ENCODE measurements around the gene CA9.

CA9 gene

DNA sequence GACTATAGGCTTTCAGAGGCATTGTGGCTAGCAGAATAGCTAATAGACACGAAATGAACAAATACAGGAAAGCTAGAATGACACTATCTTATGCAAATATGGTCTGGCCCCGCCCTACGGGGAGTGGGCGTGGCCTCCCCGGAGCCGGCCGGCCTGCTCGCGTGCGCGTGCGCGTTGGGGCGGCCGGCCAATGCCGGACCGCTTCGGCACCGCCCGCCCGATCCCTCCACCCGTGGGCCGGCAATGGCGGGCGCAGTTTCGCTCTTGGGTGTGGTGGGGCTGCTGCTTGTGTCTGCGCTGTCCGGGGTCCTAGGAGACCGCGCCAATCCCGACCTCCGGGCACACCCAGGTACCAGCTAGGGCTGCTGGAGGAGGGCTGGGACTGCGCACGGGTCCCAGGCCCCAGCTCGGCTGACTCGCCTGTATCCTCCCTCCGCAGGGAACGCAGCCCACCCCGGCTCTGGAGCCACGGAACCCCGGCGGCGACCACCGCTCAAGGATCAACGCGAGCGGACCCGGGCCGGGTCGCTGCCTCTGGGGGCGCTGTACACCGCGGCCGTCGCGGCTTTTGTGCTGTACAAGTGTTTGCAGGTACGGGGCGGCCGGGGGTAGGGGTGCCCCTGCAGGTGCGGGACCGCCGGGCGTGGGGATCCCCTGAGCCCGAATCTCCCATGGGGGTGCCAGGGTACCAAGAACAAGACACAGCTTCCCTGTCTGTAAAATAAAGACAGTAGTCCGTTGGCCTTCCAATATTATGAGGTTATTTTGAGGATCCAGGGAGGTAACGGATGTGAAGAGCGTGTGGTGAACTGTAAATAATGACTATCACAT lies 15.4 kb upstream of the CA9 start, which contains the start of gene CCDC107:
Gene CCDC107, plus strand, starts transcription at position 156 of the 831 bp plus-strand sequence. Its CDS starts 88 bp downstream, at position 244.
- H3K36me3 Mint-ChIP-seq (ENCODE audit: low read depth) = peaks cover 37% of the 10 kb centered on the region
- no peaks in the 10 kb centered on the region for H3K9me3 Mint-ChIP-seq
- H3K4me1 Mint-ChIP-seq (ENCODE audit: low read depth) = peaks cover 62% of the 10 kb centered on the region

DNA sequence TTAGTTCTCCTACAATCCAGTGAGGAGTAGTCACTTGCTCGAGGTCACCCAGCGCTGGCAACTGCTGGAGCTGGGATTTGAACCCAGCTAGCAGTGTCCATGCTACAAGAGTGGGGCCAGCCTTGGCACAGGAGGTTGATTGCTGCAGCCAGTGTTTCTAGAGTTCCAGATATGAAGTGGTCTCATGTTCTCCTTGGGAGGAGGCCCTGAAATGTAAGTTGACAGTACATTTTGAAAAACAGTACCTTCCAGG lies 14.8 kb upstream of the CA9 start:
- peaks cover 37% of the 10 kb centered on the region for H3K36me3 Mint-ChIP-seq (ENCODE audit: low read depth)
- H3K4me3 Mint-ChIP-seq = peak overlapping the region; percentile 90
- H3K9me3 Mint-ChIP-seq = no peaks in the 10 kb centered on the region
- H3K4me1 Mint-ChIP-seq (ENCODE audit: low read depth) = peaks cover 65% of the 10 kb centered on the region
- peak overlapping the region; percentile 95 for H3K27ac Mint-ChIP-seq
- intact Hi-C loops (cut with micrococcal nuclease) = loop anchor here (2.0 kb wide), 1 partner anchor 54 kb away; the partner anchor contains the start of gene TESK1
- peaks cover 2% of the 10 kb centered on the region for H3K27me3 Mint-ChIP-seq

More for the DNA sequence above, 15.4 kb upstream of the CA9 start, which contains the start of gene CCDC107:
- H3K27ac Mint-ChIP-seq = peak within 1 kb of the TSS; percentile 95
- H3K4me3 Mint-ChIP-seq = peak within 1 kb of the TSS; percentile 90
- intact Hi-C loops (cut with micrococcal nuclease) = loop anchor here (2.0 kb wide), 1 partner anchor 54 kb away; the partner anchor contains the start of gene TESK1
- H3K27me3 Mint-ChIP-seq = peaks cover 2% of the 10 kb centered on the region

DNA sequence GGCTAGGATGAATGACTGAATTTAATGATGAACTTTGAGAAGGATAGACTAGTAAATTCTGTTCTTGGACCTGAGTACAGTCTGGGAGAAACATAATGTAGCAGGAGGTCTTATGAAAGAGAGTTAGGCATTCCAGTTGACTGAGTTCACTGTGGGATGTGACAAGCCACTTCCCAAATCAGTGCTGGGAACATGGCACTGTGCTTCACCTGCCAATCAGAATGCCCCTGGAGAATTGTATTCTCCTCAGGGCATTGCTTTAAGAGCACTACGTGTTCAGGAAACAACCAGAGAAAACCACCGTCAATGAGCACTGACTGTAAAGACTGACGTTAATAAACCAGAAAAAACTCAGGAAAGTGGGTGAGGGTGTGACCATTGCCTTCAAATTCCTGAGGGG lies 14.4 kb upstream of the CA9 start:
- Mint-ChIP-seq H3K4me3 (peak overlapping the region; percentile 90), H3K9me3 (no peaks in the 10 kb centered on the region), H3K36me3 (ENCODE audit: low read depth) (peaks cover 37% of the 10 kb centered on the region), H3K4me1 (ENCODE audit: low read depth) (peaks cover 69% of the 10 kb centered on the region), H3K27ac (peak overlapping the region; percentile 95), H3K27me3 (peaks cover 2% of the 10 kb centered on the region)
- intact Hi-C loops (cut with micrococcal nuclease) = loop anchor here (2.0 kb wide), 1 partner anchor 55 kb away; the partner anchor contains the start of gene TESK1

DNA sequence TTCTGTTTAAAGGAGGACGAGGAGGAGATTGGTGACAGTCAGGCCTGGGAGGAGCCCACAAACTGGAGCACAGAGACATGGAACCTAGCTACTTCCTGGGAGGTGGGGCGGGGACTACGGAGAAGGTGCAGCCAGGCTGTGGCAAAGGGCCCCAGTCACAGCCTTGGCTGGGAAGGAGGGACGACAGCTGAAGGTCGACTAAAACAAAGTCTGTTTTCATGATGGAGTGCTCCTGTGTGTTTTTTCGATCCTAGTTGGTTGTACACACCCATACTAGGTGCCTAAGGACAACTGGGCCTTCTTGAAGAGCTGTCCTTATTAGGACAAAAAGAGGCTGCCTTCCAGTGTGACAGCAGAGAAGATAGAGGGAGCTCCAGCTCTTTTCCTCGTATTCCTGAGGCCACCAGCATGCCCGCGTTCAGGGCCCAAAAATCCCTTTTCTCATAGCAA lies 12.7 kb upstream of the CA9 start:
- no peak overlapping the region for H3K4me3 Mint-ChIP-seq
- H3K9me3 Mint-ChIP-seq = no peaks in the 10 kb centered on the region
- no peak overlapping the region for H3K27ac Mint-ChIP-seq
- H3K27me3 Mint-ChIP-seq = no peaks in the 10 kb centered on the region
- peaks cover 75% of the 10 kb centered on the region for H3K4me1 Mint-ChIP-seq (ENCODE audit: low read depth)
- H3K36me3 Mint-ChIP-seq (ENCODE audit: low read depth) = peaks cover 37% of the 10 kb centered on the region
- intact Hi-C loops (cut with micrococcal nuclease) = no loop called here

GRCh38 chr9:35661756-35662350 lies 11.9 kb upstream of the CA9 start:
- H3K4me3 Mint-ChIP-seq = no peak overlapping the region
- H3K36me3 Mint-ChIP-seq (ENCODE audit: low read depth) = peaks cover 37% of the 10 kb centered on the region
- H3K9me3 Mint-ChIP-seq = no peaks in the 10 kb centered on the region
- no peaks in the 10 kb centered on the region for H3K27me3 Mint-ChIP-seq
- peaks cover 66% of the 10 kb centered on the region for H3K4me1 Mint-ChIP-seq (ENCODE audit: low read depth)
- intact Hi-C loops (cut with micrococcal nuclease) = no loop called here
- peak overlapping the region; percentile 39 for H3K27ac Mint-ChIP-seq

DNA sequence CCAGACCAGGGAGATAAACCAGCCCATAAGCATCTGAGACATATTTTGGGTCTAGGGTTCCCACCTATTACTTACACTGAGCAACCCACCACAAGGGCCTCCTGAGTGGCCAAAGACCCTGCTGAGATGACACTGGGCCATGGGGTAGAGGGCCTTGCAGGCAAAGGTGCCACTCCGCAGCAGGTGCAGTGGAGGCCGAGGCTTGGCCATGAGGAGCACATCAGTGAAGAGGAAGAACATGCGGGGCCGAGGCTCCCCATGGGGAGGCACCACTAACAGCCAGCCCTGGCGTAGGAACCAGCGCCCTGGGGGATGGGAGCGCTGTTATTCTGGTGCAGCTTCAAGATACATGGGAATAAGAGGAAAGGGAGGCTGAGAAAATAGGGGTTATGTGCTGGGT lies 11.3 kb upstream of the CA9 start:
- no peaks in the 10 kb centered on the region for H3K9me3 Mint-ChIP-seq
- no peak overlapping the region for H3K4me3 Mint-ChIP-seq
- peaks cover 60% of the 10 kb centered on the region for H3K4me1 Mint-ChIP-seq (ENCODE audit: low read depth)
- no peaks in the 10 kb centered on the region for H3K27me3 Mint-ChIP-seq
- peaks cover 37% of the 10 kb centered on the region for H3K36me3 Mint-ChIP-seq (ENCODE audit: low read depth)
- H3K27ac Mint-ChIP-seq = peak overlapping the region; percentile 39
- intact Hi-C loops (cut with micrococcal nuclease) = no loop called here

DNA sequence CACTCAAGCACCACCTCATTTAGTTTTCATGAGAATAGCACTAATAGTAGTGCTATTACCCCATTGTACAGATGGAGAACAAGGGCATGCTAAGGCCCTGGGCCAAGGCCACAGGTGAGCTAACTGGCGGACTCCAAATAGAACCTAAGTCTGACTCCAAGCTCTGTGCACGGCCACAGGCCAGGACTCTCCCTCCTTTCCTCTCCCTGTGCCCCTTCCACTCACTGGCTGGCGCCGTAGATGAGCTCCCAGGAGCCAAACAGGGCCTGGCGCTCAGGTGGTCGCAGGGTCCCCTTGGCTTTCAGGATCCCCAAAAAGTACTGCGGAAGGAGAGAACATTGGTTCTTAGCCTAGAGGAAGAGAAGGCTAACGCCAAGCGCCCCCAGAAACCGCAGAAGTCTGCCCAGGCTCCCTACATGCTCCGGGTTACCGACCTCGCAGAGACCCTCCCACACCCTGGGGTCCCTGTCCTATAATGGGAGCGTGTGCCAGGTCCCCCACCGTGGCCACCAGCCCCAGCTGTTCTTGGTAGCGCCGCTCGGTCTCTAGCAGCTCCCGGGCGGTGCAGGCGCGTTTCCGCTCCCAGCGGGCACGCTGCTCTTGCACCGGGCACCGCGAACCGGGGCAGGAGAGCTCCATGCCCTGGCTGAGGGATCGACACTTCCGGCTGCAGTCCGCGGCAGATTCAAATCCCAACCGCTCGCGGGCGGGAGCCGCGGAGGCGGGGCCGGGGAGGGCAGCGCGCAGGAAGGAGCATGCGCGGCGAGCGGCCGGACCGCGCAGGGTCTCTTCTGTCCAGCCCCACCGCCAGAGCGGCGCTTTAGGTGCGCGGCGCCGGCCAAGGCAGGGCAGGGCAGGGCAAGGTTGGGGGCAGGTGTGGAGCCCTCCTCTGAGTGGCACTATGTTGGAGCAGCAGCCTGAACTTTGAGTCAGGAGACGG lies 8.9 kb upstream of the CA9 start, which contains the start of gene ARHGEF39:
Gene ARHGEF39, minus strand, starts transcription at position 665 of the 940 bp plus-strand sequence. Its CDS starts 26 bp downstream, at position 639.
- no peaks in the 10 kb centered on the region for H3K9me3 Mint-ChIP-seq
- intact Hi-C loops (cut with micrococcal nuclease) = no loop called here
- H3K4me1 Mint-ChIP-seq (ENCODE audit: low read depth) = peaks cover 47% of the 10 kb centered on the region
- H3K36me3 Mint-ChIP-seq (ENCODE audit: low read depth) = peaks cover 24% of the 10 kb centered on the region
- H3K27me3 Mint-ChIP-seq = peaks cover 2% of the 10 kb centered on the region
- H3K27ac Mint-ChIP-seq = peak within 1 kb of the TSS; percentile 56
- H3K4me3 Mint-ChIP-seq = peak within 1 kb of the TSS; percentile 85

GRCh38 chr9:35665471-35665818 lies 8.3 kb upstream of the CA9 start:
- Mint-ChIP-seq H3K9me3 (no peaks in the 10 kb centered on the region), H3K27ac (peak overlapping the region; percentile 56), H3K36me3 (ENCODE audit: low read depth) (peaks cover 17% of the 10 kb centered on the region), H3K4me1 (ENCODE audit: low read depth) (peaks cover 40% of the 10 kb centered on the region), H3K27me3 (peaks cover 2% of the 10 kb centered on the region), H3K4me3 (peak overlapping the region; percentile 85)
- intact Hi-C loops (cut with micrococcal nuclease) = no loop called here

DNA sequence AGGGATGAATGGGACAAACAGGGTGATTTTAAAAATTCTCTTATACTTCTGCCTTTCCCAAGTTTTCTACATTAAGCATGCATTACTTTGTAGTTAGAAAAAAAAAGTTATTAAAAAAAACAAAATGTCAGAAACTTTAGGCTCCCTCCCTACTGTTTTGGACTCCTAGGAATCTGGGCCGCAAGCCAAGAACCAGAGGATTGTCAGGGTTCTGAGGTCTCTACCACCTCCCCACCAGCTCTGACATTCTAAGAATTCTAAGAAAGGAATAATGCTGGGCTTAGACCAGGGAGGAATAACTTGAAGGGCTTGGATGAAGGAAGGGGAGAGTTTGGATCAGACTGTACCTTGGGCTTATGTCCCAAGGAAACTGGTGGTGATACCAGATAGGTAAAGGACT lies 7.7 kb upstream of the CA9 start:
- H3K27ac Mint-ChIP-seq = no peak overlapping the region
- H3K4me1 Mint-ChIP-seq (ENCODE audit: low read depth) = peaks cover 34% of the 10 kb centered on the region
- H3K9me3 Mint-ChIP-seq = no peaks in the 10 kb centered on the region
- H3K27me3 Mint-ChIP-seq = peaks cover 2% of the 10 kb centered on the region
- no peak overlapping the region for H3K4me3 Mint-ChIP-seq
- intact Hi-C loops (cut with micrococcal nuclease) = no loop called here
- H3K36me3 Mint-ChIP-seq (ENCODE audit: low read depth) = peaks cover 11% of the 10 kb centered on the region

- intact Hi-C loops (cut with micrococcal nuclease) = no loop called here
- peaks cover 6% of the 10 kb centered on the region for H3K36me3 Mint-ChIP-seq (ENCODE audit: low read depth)
- H3K4me3 Mint-ChIP-seq = no peak overlapping the region
- H3K27ac Mint-ChIP-seq = no peak overlapping the region
- H3K4me1 Mint-ChIP-seq (ENCODE audit: low read depth) = peaks cover 33% of the 10 kb centered on the region
- no peaks in the 10 kb centered on the region for H3K9me3 Mint-ChIP-seq
- peaks cover 2% of the 10 kb centered on the region for H3K27me3 Mint-ChIP-seq
Measured at GRCh38 chr9:35666549-35666948, 7.2 kb upstream of the CA9 start.

DNA sequence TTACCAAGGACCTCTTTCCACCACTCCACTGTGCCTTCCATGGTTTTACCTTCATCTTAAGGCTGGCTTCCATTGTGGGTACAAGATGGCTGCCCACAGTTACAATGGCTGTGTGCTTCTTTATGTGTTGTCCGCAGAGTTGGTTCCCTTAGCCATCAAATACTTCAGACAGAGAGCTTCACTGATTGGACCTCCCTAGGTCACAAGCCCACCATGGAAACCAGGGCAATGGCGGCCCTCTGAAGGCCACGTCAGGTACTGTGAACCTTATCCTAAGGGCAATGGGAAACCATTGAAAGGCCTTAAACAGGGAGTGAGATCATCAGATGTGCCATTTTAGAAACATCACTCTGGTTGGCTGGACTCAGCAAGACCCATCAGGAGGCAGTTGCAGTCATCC lies 5.8 kb upstream of the CA9 start:
- Mint-ChIP-seq H3K9me3 (no peaks in the 10 kb centered on the region), H3K27ac (no peak overlapping the region), H3K4me3 (no peak overlapping the region), H3K4me1 (ENCODE audit: low read depth) (peaks cover 20% of the 10 kb centered on the region), H3K27me3 (peaks cover 2% of the 10 kb centered on the region), H3K36me3 (ENCODE audit: low read depth) (no peaks in the 10 kb centered on the region)
- intact Hi-C loops (cut with micrococcal nuclease) = no loop called here

DNA sequence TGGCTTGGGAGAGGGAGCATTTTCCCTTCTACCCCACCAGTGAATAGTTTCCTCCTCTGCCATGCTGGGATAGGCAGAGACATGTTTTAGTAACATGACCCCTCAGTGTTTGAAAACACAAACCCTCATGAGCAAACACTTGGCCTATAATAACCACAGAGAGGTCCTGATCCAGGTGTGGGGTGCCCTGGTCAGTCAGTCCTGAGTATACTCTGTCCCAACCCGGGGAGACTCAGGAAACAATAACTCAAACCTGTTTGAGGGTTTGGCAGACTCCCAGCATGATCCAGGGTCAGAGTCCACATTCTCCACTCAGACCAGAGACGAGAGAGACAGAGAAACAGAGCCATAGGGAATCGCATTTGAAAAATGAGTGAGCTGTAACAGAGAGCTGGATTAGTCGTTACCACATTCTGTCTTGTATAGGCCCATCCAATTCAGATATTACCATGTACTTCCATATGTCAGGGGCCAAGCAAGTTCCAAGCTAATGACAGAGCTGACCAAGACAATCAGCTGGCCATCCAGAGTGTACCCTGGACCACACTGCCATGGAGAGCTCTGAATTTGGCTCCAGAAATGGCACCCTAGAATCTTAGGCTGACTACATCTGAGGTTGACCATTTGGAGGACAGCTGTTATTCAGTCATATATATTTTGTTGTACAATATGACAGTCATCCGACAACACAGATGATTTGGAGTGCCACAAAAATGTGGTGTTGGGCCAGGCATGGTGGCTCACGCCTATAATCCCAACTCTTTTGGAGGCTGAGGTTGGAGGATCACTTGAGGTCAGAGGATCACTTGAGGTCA lies 4.2 kb upstream of the CA9 start:
- Mint-ChIP-seq H3K4me1 (ENCODE audit: low read depth) (peaks cover 11% of the 10 kb centered on the region), H3K36me3 (ENCODE audit: low read depth) (no peaks in the 10 kb centered on the region), H3K27ac (no peak overlapping the region), H3K4me3 (no peak overlapping the region), H3K9me3 (no peaks in the 10 kb centered on the region), H3K27me3 (peaks cover 16% of the 10 kb centered on the region)
- intact Hi-C loops (cut with micrococcal nuclease) = no loop called here

DNA sequence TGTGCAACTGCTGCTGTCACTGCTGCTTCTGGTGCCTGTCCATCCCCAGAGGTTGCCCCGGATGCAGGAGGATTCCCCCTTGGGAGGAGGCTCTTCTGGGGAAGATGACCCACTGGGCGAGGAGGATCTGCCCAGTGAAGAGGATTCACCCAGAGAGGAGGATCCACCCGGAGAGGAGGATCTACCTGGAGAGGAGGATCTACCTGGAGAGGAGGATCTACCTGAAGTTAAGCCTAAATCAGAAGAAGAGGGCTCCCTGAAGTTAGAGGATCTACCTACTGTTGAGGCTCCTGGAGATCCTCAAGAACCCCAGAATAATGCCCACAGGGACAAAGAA lies 265 bp downstream of the CA9 start:
- intact Hi-C loops (cut with micrococcal nuclease) = no loop called here
- Mint-ChIP-seq H3K36me3 (ENCODE audit: low read depth) (no peaks in the 10 kb centered on the region), H3K4me3 (no peak overlapping the region), H3K4me1 (ENCODE audit: low read depth) (peaks cover 9% of the 10 kb centered on the region), H3K9me3 (no peaks in the 10 kb centered on the region), H3K27ac (no peak overlapping the region), H3K27me3 (peaks cover 42% of the 10 kb centered on the region)

All from dendritic cell treated with granulocyte-macrophage colony-stimulating factor and Interleukin-4, amounts not matched to agents 40 ng/mL and 50 ng/mL, for 4 days (primary cell).